Measurements from ENCODE around the gene FAN1.

The FAN1 gene

DNA sequence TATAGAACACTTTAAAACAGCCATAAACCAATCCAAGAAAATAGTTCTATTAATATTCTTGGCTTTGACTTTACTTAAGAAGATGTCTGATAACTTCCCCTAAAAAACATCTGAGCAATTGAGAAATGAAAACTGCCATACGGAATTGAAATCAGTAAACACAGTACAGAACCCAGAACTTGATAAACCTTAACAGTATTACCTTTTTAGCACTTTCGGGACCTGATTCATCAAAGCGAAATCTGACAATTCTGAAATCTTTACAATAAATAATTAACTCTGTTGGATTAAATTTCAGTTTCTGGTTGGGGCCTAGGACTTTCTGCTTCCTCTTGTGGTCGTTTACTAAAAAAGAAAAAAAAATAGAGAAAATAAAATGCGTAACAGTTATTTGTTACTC is 70.4 kb downstream of the FAN1 start:
- Histone ChIP-seq H3K79me2 (ENCODE audit: low read length) (peaks cover 17% of the 10 kb centered on the region), H3K9me3 (ENCODE audit: insufficient read depth, low read length) (no peaks in the 10 kb centered on the region), H4K20me1 (ENCODE audit: insufficient read depth, low read length) (no peaks in the 10 kb centered on the region), H3K4me3 (ENCODE audit: low read length) (peak overlapping the region; percentile 47), H3K4me2 (ENCODE audit: low read length) (peak overlapping the region; percentile 70), H3K9ac (ENCODE audit: low read length) (no peak overlapping the region), H3K4me1 (ENCODE audit: low read length) (peaks cover 40% of the 10 kb centered on the region), H3K27me3 (ENCODE audit: low read depth, low read length) (no peaks in the 10 kb centered on the region), H2AFZ (ENCODE audit: low read depth, low read length) (no peak overlapping the region), H3K36me3 (replicated peaks; ENCODE audit: low read depth, low read length) (peaks cover 52% of the 10 kb centered on the region), H3K27ac (ENCODE audit: low read length) (peak overlapping the region; percentile 80)
- TF ChIP-seq, protein P1, sequence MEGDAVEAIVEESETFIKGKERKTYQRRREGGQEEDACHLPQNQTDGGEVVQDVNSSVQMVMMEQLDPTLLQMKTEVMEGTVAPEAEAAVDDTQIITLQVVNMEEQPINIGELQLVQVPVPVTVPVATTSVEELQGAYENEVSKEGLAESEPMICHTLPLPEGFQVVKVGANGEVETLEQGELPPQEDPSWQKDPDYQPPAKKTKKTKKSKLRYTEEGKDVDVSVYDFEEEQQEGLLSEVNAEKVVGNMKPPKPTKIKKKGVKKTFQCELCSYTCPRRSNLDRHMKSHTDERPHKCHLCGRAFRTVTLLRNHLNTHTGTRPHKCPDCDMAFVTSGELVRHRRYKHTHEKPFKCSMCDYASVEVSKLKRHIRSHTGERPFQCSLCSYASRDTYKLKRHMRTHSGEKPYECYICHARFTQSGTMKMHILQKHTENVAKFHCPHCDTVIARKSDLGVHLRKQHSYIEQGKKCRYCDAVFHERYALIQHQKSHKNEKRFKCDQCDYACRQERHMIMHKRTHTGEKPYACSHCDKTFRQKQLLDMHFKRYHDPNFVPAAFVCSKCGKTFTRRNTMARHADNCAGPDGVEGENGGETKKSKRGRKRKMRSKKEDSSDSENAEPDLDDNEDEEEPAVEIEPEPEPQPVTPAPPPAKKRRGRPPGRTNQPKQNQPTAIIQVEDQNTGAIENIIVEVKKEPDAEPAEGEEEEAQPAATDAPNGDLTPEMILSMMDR (IDR thresholded peaks at IDR 0.05; ENCODE audit: low read depth, low read length), result no peak
- TF ChIP-seq EZH2phosphoT487 (IDR thresholded peaks at IDR 0.05; ENCODE audit: low read depth), result no peak

DNA sequence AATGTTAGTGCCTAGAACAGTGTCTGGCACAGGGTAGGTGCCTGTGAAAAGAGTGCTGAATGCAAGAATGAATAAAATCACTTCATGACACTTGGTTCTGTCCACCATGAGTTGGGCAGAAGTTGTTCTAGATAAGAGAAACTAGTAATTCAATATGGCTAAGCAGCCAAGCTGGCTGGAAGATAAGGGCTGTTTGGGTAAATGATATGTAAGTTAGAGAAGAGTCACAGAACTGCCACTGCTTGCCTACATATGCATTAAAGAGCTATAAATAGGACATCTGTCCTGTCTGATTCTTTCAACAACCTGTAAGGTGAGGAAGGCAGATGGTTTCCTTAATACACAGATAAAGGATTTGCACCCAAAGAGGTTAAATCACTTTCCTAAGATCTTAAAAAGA is 74.6 kb downstream of the FAN1 start:
- Histone ChIP-seq H3K9me3 (ENCODE audit: insufficient read depth, low read length) (no peaks in the 10 kb centered on the region), H3K36me3 (replicated peaks; ENCODE audit: low read depth, low read length) (peaks cover 48% of the 10 kb centered on the region), H2AFZ (ENCODE audit: low read depth, low read length) (no peak overlapping the region), H3K27ac (ENCODE audit: low read length) (no peak overlapping the region), H3K4me1 (ENCODE audit: low read length) (peaks cover 23% of the 10 kb centered on the region), H3K4me3 (ENCODE audit: low read length) (no peak overlapping the region), H3K27me3 (ENCODE audit: low read depth, low read length) (no peaks in the 10 kb centered on the region), H3K4me2 (ENCODE audit: low read length) (no peak overlapping the region), H3K9ac (ENCODE audit: low read length) (no peak overlapping the region), H3K79me2 (ENCODE audit: low read length) (peaks cover 44% of the 10 kb centered on the region), H4K20me1 (ENCODE audit: insufficient read depth, low read length) (peaks cover 24% of the 10 kb centered on the region)
- TF ChIP-seq, protein P1 (IDR thresholded peaks at IDR 0.05; ENCODE audit: low read depth, low read length), result no peak
- no peak for TF ChIP-seq EZH2phosphoT487 (IDR thresholded peaks at IDR 0.05; ENCODE audit: low read depth)

DNA sequence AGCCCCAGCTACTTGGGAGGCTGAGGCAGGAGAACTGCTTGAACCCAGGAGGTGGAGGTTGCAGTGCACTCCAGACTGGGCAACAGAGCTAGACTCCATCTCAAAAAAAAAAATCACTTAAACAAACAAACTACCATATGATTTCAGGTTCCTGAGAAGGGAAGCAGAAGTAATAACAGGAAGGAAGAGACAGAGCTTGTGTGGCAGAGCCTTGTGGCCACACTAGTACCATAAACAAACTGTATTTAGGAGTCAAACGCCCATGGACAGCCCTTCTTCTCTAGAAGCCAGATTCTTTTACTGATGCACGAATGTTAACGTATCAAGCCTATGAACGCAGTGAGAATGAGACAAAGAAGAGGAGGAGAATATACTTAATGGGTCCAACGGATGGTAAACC is 75.7 kb downstream of the FAN1 start:
- Histone ChIP-seq H3K27ac (ENCODE audit: low read length) (no peak overlapping the region), H3K4me3 (ENCODE audit: low read length) (no peak overlapping the region), H3K79me2 (ENCODE audit: low read length) (peaks cover 42% of the 10 kb centered on the region), H3K27me3 (ENCODE audit: low read depth, low read length) (no peaks in the 10 kb centered on the region), H2AFZ (ENCODE audit: low read depth, low read length) (no peak overlapping the region), H4K20me1 (ENCODE audit: insufficient read depth, low read length) (peaks cover 32% of the 10 kb centered on the region), H3K9ac (ENCODE audit: low read length) (no peak overlapping the region), H3K4me1 (ENCODE audit: low read length) (peaks cover 12% of the 10 kb centered on the region), H3K9me3 (ENCODE audit: insufficient read depth, low read length) (no peaks in the 10 kb centered on the region), H3K4me2 (ENCODE audit: low read length) (no peak overlapping the region), H3K36me3 (replicated peaks; ENCODE audit: low read depth, low read length) (peaks cover 47% of the 10 kb centered on the region)
- TF ChIP-seq, protein P1 (IDR thresholded peaks at IDR 0.05; ENCODE audit: low read depth, low read length), result no peak
- no peak for TF ChIP-seq EZH2phosphoT487 (IDR thresholded peaks at IDR 0.05; ENCODE audit: low read depth)

DNA sequence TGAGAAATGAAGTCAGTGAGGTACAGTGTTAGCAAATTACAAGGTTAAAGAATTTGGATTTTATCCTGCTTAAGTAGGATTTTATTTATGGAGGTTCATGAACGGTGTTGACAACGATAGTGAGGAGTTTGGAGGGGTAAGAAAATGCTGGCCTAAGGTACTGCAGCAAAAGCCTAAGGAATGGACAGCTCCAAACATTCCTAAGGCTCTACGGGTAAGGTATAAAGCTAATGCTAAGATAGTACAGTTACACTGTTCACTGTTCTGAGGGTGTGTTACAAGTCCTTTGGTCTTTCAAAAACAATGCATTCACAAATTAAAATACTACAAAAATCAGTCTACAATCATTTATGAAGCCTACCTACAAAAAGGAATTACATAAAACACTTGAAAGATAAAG is 80.4 kb downstream of the FAN1 start:
- peaks cover 48% of the 10 kb centered on the region for H4K20me1 ChIP-seq (ENCODE audit: insufficient read depth, low read length)
- no peak overlapping the region for H3K4me3 ChIP-seq (ENCODE audit: low read length)
- no peak overlapping the region for H3K4me2 ChIP-seq (ENCODE audit: low read length)
- no peak overlapping the region for H3K9ac ChIP-seq (ENCODE audit: low read length)
- TF ChIP-seq, protein P1 (IDR thresholded peaks at IDR 0.05; ENCODE audit: low read depth, low read length), result no peak
- no peak for TF ChIP-seq EZH2phosphoT487 (IDR thresholded peaks at IDR 0.05; ENCODE audit: low read depth)
- H3K9me3 ChIP-seq (ENCODE audit: insufficient read depth, low read length), result no peaks in the 10 kb centered on the region
- no peak overlapping the region for H3K27ac ChIP-seq (ENCODE audit: low read length)
- H3K4me1 ChIP-seq (ENCODE audit: low read length), result no peaks in the 10 kb centered on the region
- H3K27me3 ChIP-seq (ENCODE audit: low read depth, low read length), result no peaks in the 10 kb centered on the region
- H3K79me2 ChIP-seq (ENCODE audit: low read length), result peaks cover 48% of the 10 kb centered on the region
- peaks cover 55% of the 10 kb centered on the region for H3K36me3 ChIP-seq (replicated peaks; ENCODE audit: low read depth, low read length)
- no peak overlapping the region for H2AFZ ChIP-seq (ENCODE audit: low read depth, low read length)
